HCT116 (cell line): Measurements from ENCODE around the gene SOX6. TPM values are rescaled to one million over a fixed set of nuclear protein-coding genes. Genes with fewer than 3 reads are reported as not detected.

Experiments
- ATAC-seq: fragments of 200-7000 bp; cut with Tn5 transposase; 2 replicates; pipeline ENCODE4 v1.9.1; 2020; ENCODE audit warnings: mild to moderate bottlenecking, moderate library complexity
- BruUV-seq: library from RNA; stranded (reverse); fragments of 400-500 nt; replicated peaks from 2 replicates; lab custom pipeline; 2021; lab: Mats Ljungman, UMichigan
- CTCF ChIA-PET: fragments of 300-600 bp; sonication (Branson Sonifier 250); formaldehyde crosslinking; loops from one replicate; lab custom pipeline; 2021; ENCODE audit warnings: antibody characterized with exemption; lab: Charles Lee
- POLR2A ChIA-PET: fragments of 300-600, 350-600 bp; sonication (Branson Sonifier 250); formaldehyde crosslinking; loops from one replicate; lab custom pipeline; 2021; ENCODE audit warnings: antibody characterized with exemption; lab: Charles Lee
- RAD21 ChIA-PET, 2 experiments: fragments of 300-600 bp; sonication (Branson Sonifier 250); formaldehyde crosslinking; loops; one replicate each; lab custom pipeline; 2023; ENCODE audit warnings: low total read pairs in 2 of 2; ENCODE audit not compliant: uncharacterized antibody in 2 of 2, unreplicated experiment in 2 of 2, low non-redundant PET in 1 of 2; lab: Charles Lee
- DNase-seq: peaks from one replicate; pipeline ENCODE4 v3.0.0-alpha.2; 2010; ENCODE audit warnings: low read depth, low spot score
- H2AFZ ChIP-seq: fragments of 200-600 bp; shearing (Covaris generic), sonication (generic); 2 replicates; pipeline ENCODE4 v1.6.1; 2017; ENCODE audit warnings: low read depth, mixed run types, mixed read lengths, antibody characterized with exemption, low read length; ENCODE audit not compliant: poor library complexity, severe bottlenecking
- H3K27ac ChIP-seq: 2 replicates; pipeline ENCODE4 v1.5.1; 2012; ENCODE audit warnings: low read depth, low read length
- H3K27me3 ChIP-seq: fragments of 200-600 bp; sonication (generic); 2 replicates; pipeline ENCODE4 v1.6.1; 2016; ENCODE audit warnings: mixed run types, low read length, mixed read lengths; ENCODE audit not compliant: insufficient read depth
- H3K36me3 ChIP-seq, 2 experiments: fragments of 200-500 bp in 1 of 2; fragments of 200-600 bp in 1 of 2; sonication (Bioruptor generic) in 1 of 2; sonication (generic) in 1 of 2; 2 replicates each; pipeline versions ENCODE4 v1.5.1 to v1.6.1; 2014 to 2016; ENCODE audit warnings: low read length in 2 of 2, inconsistent platforms in 1 of 2, mixed read lengths in 1 of 2, mixed run types in 1 of 2; ENCODE audit not compliant: insufficient read depth in 2 of 2, control insufficient read depth in 1 of 2
- H3K4me1 ChIP-seq, 2 experiments: fragments of 200-600 bp in 1 of 2; sonication (generic) in 1 of 2; 2 replicates each; pipeline versions ENCODE4 v1.5.1 to v1.6.1; 2012 to 2017; ENCODE audit warnings: low read length in 2 of 2, inconsistent platforms in 1 of 2, mild to moderate bottlenecking in 1 of 2, mixed read lengths in 1 of 2, mixed run types in 1 of 2, moderate library complexity in 1 of 2; ENCODE audit not compliant: insufficient read depth in 2 of 2, control insufficient read depth in 1 of 2
- H3K4me2 ChIP-seq: fragments of 200-600 bp; sonication (generic); 2 replicates; pipeline ENCODE4 v1.6.1; 2017; ENCODE audit warnings: mixed run types, low read length, mixed read lengths
- H3K4me3 ChIP-seq, 2 experiments: fragments of 200-600 bp in 1 of 2; sonication (generic) in 1 of 2; replicated peaks in 1 of 2; 2 replicates each; pipeline ENCODE4 v1.5.1; 2011 to 2016; ENCODE audit warnings: low read length in 2 of 2, control low read depth in 1 of 2, low read depth in 1 of 2, mild to moderate bottlenecking in 1 of 2, mixed read lengths in 1 of 2, mixed run types in 1 of 2
- H3K79me2 ChIP-seq: fragments of 200-600 bp; sonication (generic); 2 replicates; pipeline ENCODE4 v1.6.1; 2017; ENCODE audit warnings: mild to moderate bottlenecking, mixed run types, low read length, moderate library complexity, mixed read lengths; ENCODE audit not compliant: insufficient read depth
- H3K9ac ChIP-seq: fragments of 200-600 bp; sonication (generic); 2 replicates; pipeline ENCODE4 v1.6.1; 2016; ENCODE audit warnings: low read length, mixed read lengths
- H3K9me2 ChIP-seq: fragments of 200-600 bp; sonication (generic), shearing (Covaris generic); 2 replicates; pipeline ENCODE4 v1.6.1; 2017; ENCODE audit warnings: mixed run types, mild to moderate bottlenecking, moderate library complexity; ENCODE audit not compliant: insufficient read depth
- H3K9me3 ChIP-seq, 2 experiments: fragments of 200-500 bp in 1 of 2; fragments of 200-600 bp in 1 of 2; sonication (Bioruptor generic) in 1 of 2; sonication (generic) in 1 of 2; 2 replicates each; pipeline ENCODE4 v1.6.1; 2014 to 2017; ENCODE audit warnings: low read length in 2 of 2, mixed read lengths in 2 of 2, inconsistent platforms in 1 of 2, low read depth in 1 of 2, mild to moderate bottlenecking in 1 of 2, mixed run types in 1 of 2, moderate library complexity in 1 of 2; ENCODE audit not compliant: control insufficient read depth in 1 of 2, insufficient read depth in 1 of 2
- H4K20me1 ChIP-seq: fragments of 200-600 bp; sonication (generic), shearing (Covaris generic); 2 replicates; pipeline ENCODE4 v1.6.1; 2017; ENCODE audit warnings: mixed run types, mild to moderate bottlenecking, moderate library complexity; ENCODE audit not compliant: insufficient read depth
- CBX3 ChIP-seq: IDR thresholded peaks from 2 replicates; pipeline ENCODE4 v1.6.1; 2012; ENCODE audit warnings: low read depth
- EGR1 ChIP-seq: IDR thresholded peaks from 2 replicates; pipeline ENCODE4 v1.6.1; 2012; ENCODE audit warnings: low read depth
- ELF1 ChIP-seq: IDR thresholded peaks from 2 replicates; pipeline ENCODE4 v1.6.1; 2012; ENCODE audit warnings: low read depth, borderline replicate concordance
- EZH2 ChIP-seq: fragments of 200-600 bp; sonication (generic); IDR thresholded peaks from 2 replicates; pipeline ENCODE4 v1.6.1; 2017; ENCODE audit warnings: antibody characterized with exemption, mixed run types
- EZH2phosphoT487 ChIP-seq: fragments of 200-600 bp; IDR thresholded peaks from 2 replicates; pipeline ENCODE4 v1.6.1; 2018; ENCODE audit warnings: antibody characterized with exemption, borderline replicate concordance
- FOSL1 ChIP-seq: IDR thresholded peaks from 2 replicates; pipeline ENCODE4 v1.6.1; 2012; ENCODE audit warnings: low read depth
- JUND ChIP-seq: IDR thresholded peaks from 2 replicates; pipeline ENCODE4 v1.6.1; 2012
- POLR2A ChIP-seq: IDR thresholded peaks from 2 replicates; pipeline ENCODE4 v1.7.0; 2011; ENCODE audit warnings: borderline replicate concordance; ENCODE audit not compliant: insufficient read depth, insufficient read length; ENCODE audit errors: extremely low read depth
- POLR2AphosphoS5 ChIP-seq: IDR thresholded peaks from 2 replicates; pipeline ENCODE4 v1.6.1; 2011; ENCODE audit warnings: mild to moderate bottlenecking, low read depth, low read length, moderate library complexity
- SRF ChIP-seq: IDR thresholded peaks from 2 replicates; pipeline ENCODE4 v1.6.1; 2012; ENCODE audit warnings: low read depth
- intact Hi-C: fragments of 100-400 bp; cut with micrococcal nuclease; formaldehyde crosslinking; loops from 2 replicates; pipeline ENCODE4 v1.10.0; 2022
- total RNA-seq: library from RNA; stranded (reverse); gene quantifications from one replicate; pipeline ENCODE4 v1.2.1, GENCODE V29; 2021; ENCODE audit not compliant: unreplicated experiment
- TF ChIP-seq, protein P1 (sequence below): IDR thresholded peaks from 2 replicates; pipeline ENCODE4 v1.6.1; 2012; ENCODE audit warnings: low read depth

The SOX6 gene
- total RNA-seq, 1 experiment from 2014 or later: 0.81 TPM

DNA sequence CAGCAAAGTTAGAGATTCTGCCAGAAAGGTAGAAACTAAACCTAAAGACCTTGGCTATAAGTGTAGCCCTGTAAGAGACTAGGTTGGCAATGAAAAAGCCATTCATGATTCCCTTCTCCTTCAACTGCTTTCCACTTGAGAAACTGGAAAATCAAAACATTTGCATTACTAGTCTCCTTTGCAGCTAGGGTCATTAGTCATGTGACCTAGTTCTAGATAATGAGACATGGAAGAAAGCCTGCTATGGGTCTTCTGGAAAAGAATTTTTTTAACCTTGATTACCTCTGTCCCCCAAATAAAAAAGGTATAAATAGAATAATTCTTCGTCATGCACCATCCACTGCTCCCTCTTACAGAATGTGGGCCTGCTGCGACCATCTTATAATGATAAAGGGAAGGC lies 80.1 kb downstream of the SOX6 start:
- Histone ChIP-seq H3K36me3 (no peaks in the 10 kb centered on the region; a peak in 1 of 4 replicates), H3K9me2 (no peaks in the 10 kb centered on the region), H3K4me3 (no peak overlapping the region), H3K27ac (no peak overlapping the region), H3K4me1 (no peaks in the 10 kb centered on the region), H3K9me3 (no peaks in the 10 kb centered on the region), H3K4me2 (no peak overlapping the region), H3K79me2 (no peaks in the 10 kb centered on the region), H3K9ac (no peak overlapping the region), H4K20me1 (no peaks in the 10 kb centered on the region), H3K27me3 (peaks cover 4% of the 10 kb centered on the region; the same call in 1 of the 2 replicates), H2AFZ (no peak overlapping the region)
- BruUV-seq: no TSS peak
- no peak for ATAC-seq
- no peak for DNase-seq
- ChIA-PET RAD21 (no interaction called here), CTCF (interaction anchor here (1.0 kb wide), 1 partner anchor 338 kb away, joined by 3 read pairs; no protein-coding TSS in a partner anchor), POLR2A (no interaction called here)
- intact Hi-C loops: no loop called here
- no peak for TF ChIP-seq EZH2phosphoT487
- TF ChIP-seq CBX3: no peak
- no peak for TF ChIP-seq POLR2A
- TF ChIP-seq, protein P1, sequence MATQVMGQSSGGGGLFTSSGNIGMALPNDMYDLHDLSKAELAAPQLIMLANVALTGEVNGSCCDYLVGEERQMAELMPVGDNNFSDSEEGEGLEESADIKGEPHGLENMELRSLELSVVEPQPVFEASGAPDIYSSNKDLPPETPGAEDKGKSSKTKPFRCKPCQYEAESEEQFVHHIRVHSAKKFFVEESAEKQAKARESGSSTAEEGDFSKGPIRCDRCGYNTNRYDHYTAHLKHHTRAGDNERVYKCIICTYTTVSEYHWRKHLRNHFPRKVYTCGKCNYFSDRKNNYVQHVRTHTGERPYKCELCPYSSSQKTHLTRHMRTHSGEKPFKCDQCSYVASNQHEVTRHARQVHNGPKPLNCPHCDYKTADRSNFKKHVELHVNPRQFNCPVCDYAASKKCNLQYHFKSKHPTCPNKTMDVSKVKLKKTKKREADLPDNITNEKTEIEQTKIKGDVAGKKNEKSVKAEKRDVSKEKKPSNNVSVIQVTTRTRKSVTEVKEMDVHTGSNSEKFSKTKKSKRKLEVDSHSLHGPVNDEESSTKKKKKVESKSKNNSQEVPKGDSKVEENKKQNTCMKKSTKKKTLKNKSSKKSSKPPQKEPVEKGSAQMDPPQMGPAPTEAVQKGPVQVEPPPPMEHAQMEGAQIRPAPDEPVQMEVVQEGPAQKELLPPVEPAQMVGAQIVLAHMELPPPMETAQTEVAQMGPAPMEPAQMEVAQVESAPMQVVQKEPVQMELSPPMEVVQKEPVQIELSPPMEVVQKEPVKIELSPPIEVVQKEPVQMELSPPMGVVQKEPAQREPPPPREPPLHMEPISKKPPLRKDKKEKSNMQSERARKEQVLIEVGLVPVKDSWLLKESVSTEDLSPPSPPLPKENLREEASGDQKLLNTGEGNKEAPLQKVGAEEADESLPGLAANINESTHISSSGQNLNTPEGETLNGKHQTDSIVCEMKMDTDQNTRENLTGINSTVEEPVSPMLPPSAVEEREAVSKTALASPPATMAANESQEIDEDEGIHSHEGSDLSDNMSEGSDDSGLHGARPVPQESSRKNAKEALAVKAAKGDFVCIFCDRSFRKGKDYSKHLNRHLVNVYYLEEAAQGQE: no peak
- TF ChIP-seq JUND: no peak
- no peak for TF ChIP-seq ELF1
- TF ChIP-seq EZH2: no peak

DNA sequence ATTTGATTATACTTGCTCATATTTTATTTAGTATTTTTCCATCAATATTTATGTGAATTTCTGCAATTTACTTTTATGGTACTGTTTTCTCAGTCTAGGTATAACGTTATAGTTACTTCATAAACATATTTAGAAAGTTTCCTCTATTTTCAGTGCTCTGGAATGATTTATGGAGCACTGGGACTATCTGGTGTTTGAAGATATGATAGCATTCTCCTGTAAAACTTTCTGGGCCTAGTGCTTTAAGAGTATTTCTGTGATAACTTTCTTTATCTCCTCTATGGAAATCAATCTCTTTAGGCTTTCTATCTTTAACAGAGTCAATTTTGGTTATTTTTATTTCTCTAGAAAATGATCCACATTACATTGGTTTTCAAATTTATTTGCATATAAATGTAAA lies 85.1 kb downstream of the SOX6 start:
- H4K20me1 ChIP-seq: no peaks in the 10 kb centered on the region
- no peak for ATAC-seq
- no peaks in the 10 kb centered on the region for H3K4me1 ChIP-seq
- no peaks in the 10 kb centered on the region for H3K9me2 ChIP-seq
- no peaks in the 10 kb centered on the region; a peak in 1 of 4 replicates for H3K36me3 ChIP-seq
- H3K9ac ChIP-seq: no peak overlapping the region
- CTCF ChIA-PET: no interaction called here
- DNase-seq: no peak
- H2AFZ ChIP-seq: no peak overlapping the region
- H3K79me2 ChIP-seq: no peaks in the 10 kb centered on the region
- H3K27me3 ChIP-seq: no peaks in the 10 kb centered on the region
- BruUV-seq: no TSS peak
- intact Hi-C loops: no loop called here
- H3K9me3 ChIP-seq: no peaks in the 10 kb centered on the region
- no peak overlapping the region for H3K4me3 ChIP-seq
- no peak overlapping the region for H3K27ac ChIP-seq
- RAD21 ChIA-PET: no interaction called here
- TF ChIP-seq JUND (no peak), SRF (no peak), FOSL1 (no peak), POLR2AphosphoS5 (no peak), EGR1 (no peak), EZH2phosphoT487 (no peak)
- H3K4me2 ChIP-seq: no peak overlapping the region
- POLR2A ChIA-PET: no interaction called here
